Measurements from ENCODE around the gene CSK.

DNA sequence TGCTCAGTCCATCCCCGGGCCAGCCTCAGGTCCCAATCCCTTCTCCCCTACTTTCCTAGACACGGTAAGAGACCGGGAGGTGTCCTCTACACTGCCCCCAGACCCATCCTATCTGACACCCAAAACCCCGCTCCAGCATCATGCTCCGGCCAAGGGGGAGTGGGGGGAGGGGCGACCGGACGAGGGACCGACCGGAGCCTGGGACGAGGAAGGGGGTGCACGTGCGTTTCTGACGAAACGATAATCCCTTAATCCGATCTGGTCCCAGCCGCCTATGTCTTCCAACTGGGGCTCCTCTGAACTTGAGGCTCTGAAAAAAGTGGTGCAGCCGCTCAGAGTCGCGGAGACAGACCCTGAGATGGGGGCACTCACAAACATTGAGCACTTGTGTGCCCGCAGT, 45.0 kb downstream of the CSK start:
- TF ChIP-seq, protein P1, sequence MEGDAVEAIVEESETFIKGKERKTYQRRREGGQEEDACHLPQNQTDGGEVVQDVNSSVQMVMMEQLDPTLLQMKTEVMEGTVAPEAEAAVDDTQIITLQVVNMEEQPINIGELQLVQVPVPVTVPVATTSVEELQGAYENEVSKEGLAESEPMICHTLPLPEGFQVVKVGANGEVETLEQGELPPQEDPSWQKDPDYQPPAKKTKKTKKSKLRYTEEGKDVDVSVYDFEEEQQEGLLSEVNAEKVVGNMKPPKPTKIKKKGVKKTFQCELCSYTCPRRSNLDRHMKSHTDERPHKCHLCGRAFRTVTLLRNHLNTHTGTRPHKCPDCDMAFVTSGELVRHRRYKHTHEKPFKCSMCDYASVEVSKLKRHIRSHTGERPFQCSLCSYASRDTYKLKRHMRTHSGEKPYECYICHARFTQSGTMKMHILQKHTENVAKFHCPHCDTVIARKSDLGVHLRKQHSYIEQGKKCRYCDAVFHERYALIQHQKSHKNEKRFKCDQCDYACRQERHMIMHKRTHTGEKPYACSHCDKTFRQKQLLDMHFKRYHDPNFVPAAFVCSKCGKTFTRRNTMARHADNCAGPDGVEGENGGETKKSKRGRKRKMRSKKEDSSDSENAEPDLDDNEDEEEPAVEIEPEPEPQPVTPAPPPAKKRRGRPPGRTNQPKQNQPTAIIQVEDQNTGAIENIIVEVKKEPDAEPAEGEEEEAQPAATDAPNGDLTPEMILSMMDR (IDR thresholded peaks at IDR 0.05; ENCODE audit: poor library complexity), result no peak
- TF ChIP-seq EZH2 (IDR thresholded peaks at IDR 0.05; ENCODE audit: borderline replicate concordance) (no peak), EZH2phosphoT487 (IDR thresholded peaks at IDR 0.05; ENCODE audit: low read depth, severe bottlenecking, unreplicated experiment) (no peak)

Data from hepatocyte (in vitro differentiated cells).